ENCODE results near the gene DNAI1.
A peak's percentile ranks its signal among the peaks of the same experiment; 100 is the strongest.
"Not testable (repeated sequence)": the region's sequence is repeated elsewhere in the genome, so short reads cannot be mapped to it uniquely, and the experiment has no call there.

The DNAI1 gene

GRCh38 chr9:34458013-34458958 lies at the start of gene DNAI1, which contains the start of gene FAM219A:
Gene DNAI1 (plus strand): TSS chr9:34458805. CDS start chr9:34459006, 201 bp downstream.
Gene FAM219A (minus strand): TSS chr9:34458570. CDS start chr9:34458263, 307 bp downstream.
- DNase-seq (ENCODE audit: low read depth) = peak; percentile 97

DNA sequence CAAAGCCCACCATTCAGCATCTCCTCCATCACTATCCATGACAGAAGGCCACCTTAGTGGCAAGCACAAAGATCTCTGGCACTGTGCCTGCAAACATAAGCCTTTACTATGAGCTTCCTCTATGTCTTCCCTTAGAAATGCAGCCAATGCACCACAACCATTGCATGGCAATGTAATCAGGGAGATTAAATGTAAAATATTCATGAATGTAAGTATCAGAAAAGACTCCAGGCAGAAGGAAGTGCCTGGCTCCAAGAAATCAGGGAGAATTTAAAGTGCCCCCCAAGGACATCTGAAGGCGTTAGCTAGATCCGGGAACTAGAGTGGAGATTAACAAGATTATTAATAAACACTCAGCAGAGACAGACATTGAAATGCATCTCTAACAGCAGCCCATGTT lies 49.5 kb upstream of the DNAI1 start:
- no peak for DNase-seq (ENCODE audit: low read depth)

DNA sequence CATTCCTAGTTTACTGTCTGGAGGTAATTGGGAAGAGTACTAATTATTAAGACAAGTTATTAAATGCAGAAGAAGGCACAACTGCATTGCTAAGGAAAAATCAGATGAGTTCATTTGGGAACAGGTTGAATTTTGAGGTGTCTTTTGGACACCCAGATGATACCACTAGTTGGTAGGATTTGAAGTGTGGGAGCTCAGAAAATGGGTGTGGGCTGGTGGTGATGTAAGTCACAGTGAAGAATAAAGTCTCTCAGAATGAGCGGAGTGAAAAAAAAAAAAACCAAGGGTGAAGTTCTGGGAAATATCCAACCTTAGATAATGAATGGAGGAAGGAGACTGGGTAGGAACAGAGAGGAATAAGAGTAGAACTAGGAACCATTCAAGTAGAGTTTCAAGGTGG lies 46.3 kb upstream of the DNAI1 start:
- no peak for DNase-seq (ENCODE audit: low read depth)

DNA sequence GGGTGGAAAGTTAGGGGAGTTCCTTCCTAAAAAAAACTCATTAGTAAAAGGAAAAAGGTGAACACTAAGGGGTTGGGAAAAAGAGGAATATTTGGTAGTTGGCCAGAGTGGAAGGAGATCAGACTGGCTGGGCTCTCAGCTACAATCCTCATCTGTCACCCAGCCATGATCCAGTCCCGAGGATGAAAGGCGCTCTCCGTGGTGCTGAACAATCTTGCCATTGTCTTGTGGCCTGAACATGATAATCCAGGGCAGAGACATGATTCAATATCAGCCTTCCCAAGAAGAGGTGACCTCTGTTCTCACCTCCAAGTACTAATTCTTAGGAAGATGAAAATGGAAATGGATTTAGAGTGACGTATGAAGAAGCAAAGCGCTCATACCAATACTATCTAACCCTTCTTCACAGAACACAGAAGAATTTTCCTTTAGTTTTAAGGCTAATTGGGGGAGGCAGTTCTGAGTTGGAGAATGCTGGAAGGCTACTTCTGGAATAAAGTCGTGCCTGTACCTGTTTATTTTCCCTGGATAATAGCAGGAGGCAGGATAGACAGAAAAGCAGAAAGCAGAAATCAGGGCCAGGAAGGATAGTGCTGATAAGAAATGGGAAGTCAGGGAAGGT lies 45.3 kb upstream of the DNAI1 start:
- no peak for DNase-seq (ENCODE audit: low read depth)

DNA sequence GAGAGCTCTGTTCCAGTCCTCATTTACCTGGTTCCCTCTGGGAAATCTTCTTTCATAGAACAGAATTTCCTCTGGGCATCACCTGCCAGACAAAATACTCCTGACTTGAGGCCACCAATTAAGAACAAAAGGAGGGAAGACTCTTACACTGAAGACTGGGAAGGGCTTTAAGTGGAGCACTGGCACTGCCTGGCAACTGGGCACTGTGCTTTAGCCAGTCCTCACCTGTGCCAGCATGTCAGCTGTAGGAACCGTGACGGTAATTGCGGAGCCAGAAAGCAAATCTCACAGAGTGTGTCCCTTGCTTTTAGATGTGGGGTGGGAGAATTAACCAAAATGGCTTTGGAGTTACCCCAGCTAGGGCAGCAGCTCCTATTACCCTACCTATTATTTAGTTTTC lies 40.9 kb upstream of the DNAI1 start:
- DNase-seq (ENCODE audit: low read depth) = no peak

GRCh38 chr9:34419716-34420504 lies 38.7 kb upstream of the DNAI1 start:
- DNase-seq (ENCODE audit: low read depth) = no peak

GRCh38 chr9:34426347-34427074 lies 32.1 kb upstream of the DNAI1 start:
- no peak for DNase-seq (ENCODE audit: low read depth)

GRCh38 chr9:34428325-34428958 lies 30.2 kb upstream of the DNAI1 start:
- DNase-seq (ENCODE audit: low read depth) = no peak

DNA sequence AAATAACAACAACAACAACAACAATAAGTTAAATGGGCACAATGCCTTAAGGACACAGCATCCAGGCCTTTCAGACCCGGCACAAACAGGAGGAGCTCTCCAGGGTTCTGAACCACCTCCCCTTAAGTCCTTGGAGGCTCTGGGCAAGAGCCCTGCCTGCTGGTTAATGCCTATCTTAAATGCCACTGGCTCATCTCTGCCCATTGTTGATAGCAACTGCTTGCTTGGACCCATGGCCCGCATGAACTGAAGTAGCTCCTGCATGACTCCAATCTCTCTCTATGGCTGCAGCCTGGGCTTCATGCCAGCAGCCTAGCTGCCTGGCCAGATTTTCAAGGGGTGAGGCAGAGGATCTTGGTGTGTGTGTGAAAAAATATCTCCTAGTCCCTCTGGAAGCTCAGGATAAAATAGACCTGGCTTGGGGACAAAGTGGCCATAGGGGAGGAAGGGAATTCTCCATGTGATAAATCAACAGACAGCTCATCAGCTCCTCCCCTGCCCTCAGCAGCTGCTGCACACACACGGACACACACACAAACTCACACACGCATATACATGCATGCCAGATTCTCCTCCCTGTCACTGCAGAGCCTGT lies 27.7 kb upstream of the DNAI1 start:
- DNase-seq (ENCODE audit: low read depth) = no peak

DNA sequence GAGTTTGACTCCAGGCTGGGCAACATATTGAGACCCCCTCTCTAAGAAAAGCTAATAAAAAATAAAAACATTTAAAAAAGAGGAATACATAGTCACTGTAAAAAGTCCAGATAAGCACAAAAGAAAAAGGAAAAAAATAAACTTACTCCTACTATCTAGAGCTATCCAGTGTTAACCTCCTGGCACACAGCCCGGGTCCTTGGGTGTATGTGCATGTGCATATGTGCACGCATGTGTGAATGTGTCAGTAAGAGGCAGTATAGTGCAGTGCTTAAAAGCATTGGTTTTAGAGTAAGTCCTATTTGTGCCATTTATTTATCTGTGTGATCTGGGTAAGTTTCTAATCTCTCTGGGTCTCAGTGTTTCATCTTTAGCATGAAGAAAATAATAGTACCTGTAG lies 26.9 kb upstream of the DNAI1 start:
- DNase-seq (ENCODE audit: low read depth) = no peak

DNA sequence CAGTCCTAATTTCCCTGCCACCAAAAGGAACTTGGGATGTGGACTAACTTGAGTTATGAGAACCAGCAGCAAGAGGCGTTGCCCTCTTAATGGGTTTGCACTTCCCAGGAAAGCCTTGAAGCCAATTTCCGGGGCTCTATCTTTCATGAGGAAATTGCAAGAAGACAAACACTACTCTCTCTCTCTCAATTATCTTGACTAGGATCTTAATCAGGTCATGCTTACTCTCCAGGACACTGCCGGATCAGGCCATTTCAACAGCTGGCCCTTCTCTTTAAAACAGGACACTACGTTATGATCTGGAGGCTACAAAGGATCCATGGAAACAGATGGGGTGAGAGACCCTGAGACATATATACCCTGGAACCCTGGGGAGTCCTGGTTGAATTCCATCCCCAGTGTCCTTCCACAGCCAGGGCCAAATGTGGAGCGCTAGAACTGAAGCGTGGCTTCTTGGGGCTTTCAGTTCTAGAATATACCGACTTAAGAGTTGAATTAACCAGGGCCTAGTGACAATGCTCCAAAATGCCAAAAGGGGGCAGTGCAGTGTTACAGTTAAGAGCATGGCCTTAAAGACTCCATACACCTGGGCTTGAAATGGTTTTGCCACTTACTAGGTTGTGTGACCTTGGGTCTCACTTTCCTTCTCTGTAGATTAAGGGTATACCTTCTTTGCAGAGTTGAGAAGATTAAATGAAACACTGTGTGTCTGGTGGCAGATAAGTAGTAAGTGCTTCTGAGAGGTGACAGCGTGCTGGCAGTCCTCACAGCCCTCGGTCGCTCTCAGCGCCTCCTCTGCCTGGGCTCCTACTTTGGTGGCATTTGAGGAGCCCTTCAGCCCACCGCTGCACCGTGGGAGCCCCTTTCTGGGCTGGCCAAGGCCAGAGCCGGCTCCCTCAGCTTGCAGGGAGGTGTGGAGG lies 21.3 kb upstream of the DNAI1 start:
- no peak for DNase-seq (ENCODE audit: low read depth)

DNA sequence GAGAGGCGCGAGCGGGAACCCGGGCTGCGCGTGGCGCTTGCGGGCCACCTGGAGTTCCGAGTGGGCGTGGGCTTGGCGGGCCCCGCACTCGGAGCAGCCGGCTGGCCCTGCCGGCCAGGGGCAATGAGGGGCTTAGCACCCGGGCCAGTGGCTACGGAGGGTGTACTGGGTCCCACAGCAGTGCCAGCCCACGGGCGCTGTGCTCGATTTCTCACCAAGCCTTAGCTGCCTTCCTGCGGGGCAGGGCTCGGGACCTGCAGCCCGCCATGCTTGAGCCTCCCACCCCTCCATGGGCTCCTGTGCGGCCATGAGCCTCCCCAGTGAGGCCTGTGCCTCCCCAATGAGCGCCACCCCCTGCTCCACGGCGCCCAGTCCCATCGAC lies 20.7 kb upstream of the DNAI1 start:
- DNase-seq (ENCODE audit: low read depth) = not testable (repeated sequence)

GRCh38 chr9:34438465-34438864 lies 20.1 kb upstream of the DNAI1 start:
- not testable (repeated sequence) for DNase-seq (ENCODE audit: low read depth)

- DNase-seq (ENCODE audit: low read depth) = no peak
Observed at GRCh38 chr9:34440017-34440416, 18.6 kb upstream of the DNAI1 start.

DNA sequence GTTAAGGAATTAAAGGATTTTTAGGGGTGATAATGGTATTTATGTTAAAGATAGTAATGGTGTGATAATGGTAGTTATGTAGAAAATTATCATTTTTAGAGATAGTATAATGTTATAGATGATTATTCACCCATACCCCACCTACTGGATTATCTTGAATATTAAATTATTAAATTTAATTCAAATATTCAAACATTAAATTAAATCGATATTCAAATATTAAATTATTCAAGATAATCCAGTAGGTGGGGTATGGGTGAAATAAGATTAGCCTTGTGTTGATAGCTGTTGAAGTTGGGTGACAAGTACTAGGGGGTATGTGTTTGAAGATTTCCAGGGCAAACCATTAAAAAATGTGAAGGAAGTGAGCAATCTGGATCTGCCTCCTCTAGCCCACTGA lies 15.8 kb upstream of the DNAI1 start:
- no peak for DNase-seq (ENCODE audit: low read depth)

DNA sequence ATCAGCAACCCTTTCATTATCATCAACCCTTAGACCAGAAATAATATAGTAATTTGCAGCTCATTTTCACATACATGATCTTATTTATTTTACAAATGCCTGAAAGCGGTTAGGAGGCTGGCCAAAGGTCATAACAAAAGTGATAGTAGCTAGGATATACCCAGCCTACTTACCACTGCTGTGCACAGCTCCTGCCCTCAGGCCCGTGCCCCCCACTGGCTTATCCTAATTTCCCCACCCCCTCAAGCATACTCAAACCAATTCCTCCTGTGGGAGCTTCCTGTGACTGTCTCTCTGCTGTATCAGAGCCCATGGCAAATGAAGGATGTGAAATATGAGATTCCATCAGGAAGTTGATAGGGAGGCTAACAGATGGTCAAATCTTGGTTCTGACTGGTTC lies 15.1 kb upstream of the DNAI1 start:
- DNase-seq (ENCODE audit: low read depth) = no peak

GRCh38 chr9:34443976-34444375 lies 14.6 kb upstream of the DNAI1 start:
- no peak for DNase-seq (ENCODE audit: low read depth)

GRCh38 chr9:34446468-34446891 lies 12.1 kb upstream of the DNAI1 start:
- DNase-seq (ENCODE audit: low read depth) = no peak

DNA sequence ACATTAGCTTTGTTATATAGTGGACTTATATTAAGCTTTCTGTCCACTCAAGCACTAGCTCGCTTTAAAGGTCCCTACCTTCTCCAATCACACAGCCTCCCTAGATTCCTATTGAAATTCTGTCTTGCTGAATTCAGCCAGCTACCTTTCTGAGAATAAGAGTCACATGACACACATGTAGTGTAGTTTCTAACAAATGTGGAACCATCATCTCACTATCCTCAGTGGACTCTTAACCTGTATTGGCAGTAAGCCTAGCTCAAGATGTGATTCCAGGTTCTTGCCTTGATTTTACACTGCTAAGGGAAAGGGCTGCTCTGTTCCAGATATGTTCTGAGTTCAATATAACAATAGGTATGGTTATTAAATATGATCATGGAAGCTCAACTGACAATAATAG lies 11.7 kb upstream of the DNAI1 start:
- no peak for DNase-seq (ENCODE audit: low read depth)

- no peak for DNase-seq (ENCODE audit: low read depth)
Observed at GRCh38 chr9:34450644-34451043, 8.0 kb upstream of the DNAI1 start.

Data from stimulated activated CD8-positive, alpha-beta memory T cell treated with anti-CD3 and anti-CD28 coated beads, Interleukin-15, amount 100 ng/mL, for 24 hours (primary cell).